ENCODE measurements around the gene MYO1H.

DNA sequence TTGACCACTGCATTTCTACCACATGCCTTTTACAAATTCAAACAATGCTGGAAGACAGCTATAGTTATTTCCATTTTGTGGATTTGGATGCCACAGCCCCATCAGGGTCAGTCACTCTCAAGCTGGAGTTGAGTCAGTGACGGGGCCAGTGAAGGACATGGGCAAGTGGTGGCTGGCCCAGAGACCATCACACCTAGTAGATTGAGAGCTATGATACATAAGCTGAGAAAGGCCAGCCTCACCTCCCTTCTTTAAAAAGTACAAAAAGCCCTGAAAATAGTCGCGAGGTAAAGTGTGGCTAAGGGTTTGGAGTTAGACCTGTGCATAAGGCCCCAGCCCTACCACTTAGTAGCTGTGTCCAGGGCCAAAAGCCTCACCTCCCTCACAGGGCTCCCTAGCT is 125.3 kb downstream of the MYO1H start:
- TF ChIP-seq POLR2AphosphoS5 (IDR thresholded peaks at IDR 0.05) (no peak), POLR2A (IDR thresholded peaks at IDR 0.05) (no peak)
- TF ChIP-seq, protein P1, sequence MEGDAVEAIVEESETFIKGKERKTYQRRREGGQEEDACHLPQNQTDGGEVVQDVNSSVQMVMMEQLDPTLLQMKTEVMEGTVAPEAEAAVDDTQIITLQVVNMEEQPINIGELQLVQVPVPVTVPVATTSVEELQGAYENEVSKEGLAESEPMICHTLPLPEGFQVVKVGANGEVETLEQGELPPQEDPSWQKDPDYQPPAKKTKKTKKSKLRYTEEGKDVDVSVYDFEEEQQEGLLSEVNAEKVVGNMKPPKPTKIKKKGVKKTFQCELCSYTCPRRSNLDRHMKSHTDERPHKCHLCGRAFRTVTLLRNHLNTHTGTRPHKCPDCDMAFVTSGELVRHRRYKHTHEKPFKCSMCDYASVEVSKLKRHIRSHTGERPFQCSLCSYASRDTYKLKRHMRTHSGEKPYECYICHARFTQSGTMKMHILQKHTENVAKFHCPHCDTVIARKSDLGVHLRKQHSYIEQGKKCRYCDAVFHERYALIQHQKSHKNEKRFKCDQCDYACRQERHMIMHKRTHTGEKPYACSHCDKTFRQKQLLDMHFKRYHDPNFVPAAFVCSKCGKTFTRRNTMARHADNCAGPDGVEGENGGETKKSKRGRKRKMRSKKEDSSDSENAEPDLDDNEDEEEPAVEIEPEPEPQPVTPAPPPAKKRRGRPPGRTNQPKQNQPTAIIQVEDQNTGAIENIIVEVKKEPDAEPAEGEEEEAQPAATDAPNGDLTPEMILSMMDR (IDR thresholded peaks at IDR 0.05 in 8 of 11, conservative IDR thresholded peaks at IDR 0.05 in 3 of 11): no peak

Measured in spleen (tissue), 7 donors.